Osteoblast (primary cell): ENCODE results near the gene OR52N1. TPM values are rescaled to one million over a fixed set of nuclear protein-coding genes. Genes with fewer than 3 reads are reported as not detected.

Experiments used
- DNase-seq: peaks from one replicate; pipeline ENCODE4 v3.0.0; 2011; ENCODE audit warnings: low spot score, mixed read lengths; ENCODE audit not compliant: insufficient read length; ENCODE audit errors: missing footprints
- H2AFZ ChIP-seq: 2 replicates; pipeline ENCODE4 v1.6.0; 2011; ENCODE audit warnings: mild to moderate bottlenecking, low read length
- H3K27ac ChIP-seq: 2 replicates; pipeline ENCODE4 v1.5.1; 2011; ENCODE audit warnings: mild to moderate bottlenecking, low read depth, low read length, moderate library complexity
- H3K27me3 ChIP-seq: 2 replicates; pipeline ENCODE4 v1.6.0; 2012; ENCODE audit warnings: mild to moderate bottlenecking, control low read depth, inconsistent platforms, low read length, moderate library complexity; ENCODE audit not compliant: insufficient read depth
- H3K36me3 ChIP-seq: 2 replicates; pipeline ENCODE4 v1.5.1; 2011; ENCODE audit warnings: mild to moderate bottlenecking, low read length, control low read depth, moderate library complexity; ENCODE audit not compliant: insufficient read depth
- H3K4me1 ChIP-seq: 2 replicates; pipeline ENCODE4 v1.5.1; 2011; ENCODE audit warnings: mild to moderate bottlenecking, low read length, control low read depth, moderate library complexity; ENCODE audit not compliant: insufficient read depth
- H3K4me2 ChIP-seq: 2 replicates; pipeline ENCODE4 v1.6.0; 2011; ENCODE audit warnings: mild to moderate bottlenecking, low read length; ENCODE audit not compliant: insufficient read depth
- H3K4me3 ChIP-seq: fragments of 200-600 bp; sonication (generic); 3 replicates; pipeline ENCODE4 v1.5.1; 2012; ENCODE audit warnings: mild to moderate bottlenecking, low read length, inconsistent platforms; ENCODE audit not compliant: insufficient read depth
- H3K79me2 ChIP-seq: 2 replicates; pipeline ENCODE4 v1.6.0; 2012; ENCODE audit warnings: mild to moderate bottlenecking, low read length, control low read depth, inconsistent platforms; ENCODE audit not compliant: insufficient read depth
- H3K9me3 ChIP-seq: 2 replicates; pipeline ENCODE4 v1.5.1; 2011; ENCODE audit warnings: low read depth, low read length, control low read depth
- H4K20me1 ChIP-seq: 2 replicates; pipeline ENCODE4 v1.6.0; 2012; ENCODE audit warnings: mild to moderate bottlenecking, low read length, control low read depth; ENCODE audit not compliant: insufficient read depth
- CTCF ChIP-seq: IDR thresholded peaks from 2 replicates; pipeline ENCODE4 v1.5.1; 2011; ENCODE audit warnings: mild to moderate bottlenecking, low read depth, low read length, moderate library complexity; ENCODE audit errors: extremely low read depth
- total RNA-seq: library from RNA; depleted of rRNA; stranded (reverse); fragments of >200 nt; gene quantifications from 2 replicates; pipeline ENCODE4 v1.2.3, GENCODE V29; 2012

Gene OR52N1
- total RNA-seq, 1 donor, result 0.36 TPM

DNA sequence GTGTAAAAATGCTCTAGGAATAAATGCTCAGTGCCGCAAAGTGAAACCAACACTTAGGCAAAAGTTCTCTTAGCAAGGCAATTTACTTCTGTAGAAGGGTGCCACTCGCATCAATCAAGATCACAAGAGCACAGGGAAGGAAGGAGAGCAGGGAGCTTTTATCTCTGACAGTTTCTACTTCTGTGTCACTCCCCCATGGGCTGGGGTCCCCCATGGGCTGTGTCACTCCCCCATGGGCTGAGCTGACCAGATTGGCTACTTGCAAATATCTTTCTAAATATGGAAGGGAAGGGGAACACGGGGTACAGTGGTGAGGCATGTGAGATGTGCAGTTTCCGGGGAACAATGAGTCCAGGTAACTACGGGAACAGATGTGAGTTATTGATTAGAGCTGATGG is 18.1 kb upstream of the OR52N1 start:
- Histone ChIP-seq H3K4me1 (peaks cover 4% of the 10 kb centered on the region), H3K27me3 (no peaks in the 10 kb centered on the region), H3K36me3 (no peaks in the 10 kb centered on the region), H3K79me2 (no peaks in the 10 kb centered on the region), H3K4me2 (peak overlapping the region; percentile 94), H3K9me3 (no peaks in the 10 kb centered on the region), H4K20me1 (no peaks in the 10 kb centered on the region), H3K27ac (no peak overlapping the region), H3K4me3 (peak overlapping the region; percentile 75), H2AFZ (peak overlapping the region; percentile 92)
- TF ChIP-seq CTCF, result no peak
- DNase-seq, result no peak

DNA sequence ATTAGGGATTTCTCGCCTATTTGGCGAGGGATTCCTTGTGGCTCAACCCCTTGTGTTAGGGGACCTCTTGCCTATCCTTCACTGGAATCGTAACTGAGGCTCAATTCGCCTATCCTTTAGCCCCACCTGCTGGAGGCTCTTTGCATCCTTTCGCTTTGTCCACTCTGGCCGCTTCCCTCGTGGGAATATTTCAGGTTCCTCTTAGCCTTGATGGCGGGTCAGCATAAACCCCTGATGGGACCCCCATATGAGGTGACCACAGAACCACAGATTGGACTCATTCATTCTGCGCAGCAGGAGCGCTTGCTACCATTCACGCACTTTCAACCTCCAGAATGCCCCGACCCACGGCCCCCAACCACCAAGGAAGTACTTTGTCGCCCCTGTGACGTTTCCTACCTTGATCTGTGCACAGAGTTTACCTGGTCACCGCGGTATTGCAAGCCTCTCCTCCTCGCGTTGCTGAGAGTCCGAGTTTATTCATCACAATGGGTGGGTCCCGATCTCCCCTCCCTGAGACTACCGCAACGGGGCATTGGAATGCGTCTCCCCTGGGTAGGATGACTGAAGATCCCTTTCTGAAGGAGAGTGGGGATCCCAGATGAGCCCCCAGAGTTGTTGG is 17.5 kb upstream of the OR52N1 start, which contains the start of gene OR52N2:
Gene OR52N2, plus strand, starts transcription at position 425 of the 622 bp plus-strand sequence. CDS start 11,412 bp downstream, outside the sequence.
- Histone ChIP-seq H3K4me2 (peak within 1 kb of the TSS; percentile 94), H3K79me2 (no peaks in the 10 kb centered on the region), H3K4me1 (peaks cover 4% of the 10 kb centered on the region), H3K9me3 (no peaks in the 10 kb centered on the region), H3K27me3 (no peaks in the 10 kb centered on the region), H3K36me3 (no peaks in the 10 kb centered on the region), H2AFZ (peak within 1 kb of the TSS; percentile 92), H3K4me3 (peak within 1 kb of the TSS; percentile 75), H4K20me1 (no peaks in the 10 kb centered on the region), H3K27ac (no peak within 1 kb of the TSS)
- peak; percentile 91 for TF ChIP-seq CTCF
- peak; percentile 70 for DNase-seq

DNA sequence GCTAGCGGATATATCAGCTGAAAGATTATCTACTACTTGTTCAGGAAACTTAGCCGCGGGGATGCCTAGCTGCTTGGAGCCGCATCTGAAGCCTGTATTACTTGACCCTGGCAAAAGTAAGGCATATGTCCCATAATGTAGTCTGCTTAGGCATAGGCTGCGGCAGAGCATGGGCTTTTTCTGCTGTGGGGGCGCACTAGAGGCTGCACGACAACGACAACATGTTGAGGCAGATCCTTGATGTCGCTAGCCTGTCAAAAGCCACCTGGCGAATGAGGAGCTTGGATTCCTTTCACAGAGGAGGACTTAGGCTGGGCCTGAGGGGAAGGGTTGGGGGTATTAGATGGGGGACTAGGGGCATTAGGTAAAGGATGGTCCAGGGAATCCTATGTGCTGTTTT is 16.5 kb upstream of the OR52N1 start:
- TF ChIP-seq CTCF, result no peak
- Histone ChIP-seq H3K27me3 (no peaks in the 10 kb centered on the region), H2AFZ (peak overlapping the region; percentile 20), H3K27ac (no peak overlapping the region), H3K4me3 (no peak overlapping the region), H3K4me2 (no peak overlapping the region), H3K79me2 (no peaks in the 10 kb centered on the region), H3K9me3 (no peaks in the 10 kb centered on the region), H3K36me3 (no peaks in the 10 kb centered on the region), H3K4me1 (peaks cover 4% of the 10 kb centered on the region), H4K20me1 (no peaks in the 10 kb centered on the region)
- DNase-seq, result no peak

GRCh38 chr11:5803982-5804381 is 12.9 kb upstream of the OR52N1 start:
- Histone ChIP-seq H3K4me1 (peaks cover 1% of the 10 kb centered on the region), H3K79me2 (no peaks in the 10 kb centered on the region), H3K4me3 (no peak overlapping the region), H3K36me3 (no peaks in the 10 kb centered on the region), H4K20me1 (no peaks in the 10 kb centered on the region), H3K4me2 (no peak overlapping the region), H3K27me3 (no peaks in the 10 kb centered on the region), H2AFZ (no peak overlapping the region), H3K27ac (no peak overlapping the region), H3K9me3 (no peaks in the 10 kb centered on the region)
- DNase-seq, result no peak
- TF ChIP-seq CTCF, result no peak
